Posterior cingulate gyrus (tissue), 11 donors: ENCODE measurements around the gene CNTNAP2.
A peak's percentile ranks its signal among the peaks of the same experiment; 100 is the strongest.

Experiments used
- DNase-seq, 10 donors: peaks; one replicate each; pipeline versions ENCODE4 v3.0.0 to v3.0.0-alpha.2; 2020 to 2021; ENCODE audit warnings: mixed read lengths in 3 of 10
- intact Hi-C: fragments of 100-400 bp; cut with DNase I; formaldehyde crosslinking; loops from one replicate; pipeline ENCODE4 v1.15.1; 2023

CNTNAP2 gene

DNA sequence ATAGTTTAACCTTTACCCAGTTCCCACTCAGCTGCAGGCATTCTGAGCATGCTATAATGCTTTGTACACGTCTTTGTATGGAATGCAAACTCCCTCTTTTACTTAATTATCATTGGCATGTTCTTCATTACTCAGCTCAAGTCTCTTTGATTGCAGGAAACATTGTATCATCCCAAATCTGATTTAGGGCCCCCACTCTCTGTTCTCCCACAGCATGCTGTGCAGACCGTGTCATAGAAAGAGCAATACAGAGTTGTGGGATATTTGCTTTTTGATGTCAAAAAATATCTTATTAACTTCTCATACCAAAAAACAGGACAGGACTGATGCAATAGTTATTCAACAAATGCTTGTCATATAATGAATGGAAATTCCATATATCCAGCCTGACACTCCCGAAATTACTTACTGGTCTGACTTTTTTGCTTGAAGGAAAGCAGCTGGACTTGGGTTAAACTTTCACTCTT lies 1392.5 kb downstream of the CNTNAP2 start:
- intact Hi-C loops: no loop called here
- no peak for DNase-seq

DNA sequence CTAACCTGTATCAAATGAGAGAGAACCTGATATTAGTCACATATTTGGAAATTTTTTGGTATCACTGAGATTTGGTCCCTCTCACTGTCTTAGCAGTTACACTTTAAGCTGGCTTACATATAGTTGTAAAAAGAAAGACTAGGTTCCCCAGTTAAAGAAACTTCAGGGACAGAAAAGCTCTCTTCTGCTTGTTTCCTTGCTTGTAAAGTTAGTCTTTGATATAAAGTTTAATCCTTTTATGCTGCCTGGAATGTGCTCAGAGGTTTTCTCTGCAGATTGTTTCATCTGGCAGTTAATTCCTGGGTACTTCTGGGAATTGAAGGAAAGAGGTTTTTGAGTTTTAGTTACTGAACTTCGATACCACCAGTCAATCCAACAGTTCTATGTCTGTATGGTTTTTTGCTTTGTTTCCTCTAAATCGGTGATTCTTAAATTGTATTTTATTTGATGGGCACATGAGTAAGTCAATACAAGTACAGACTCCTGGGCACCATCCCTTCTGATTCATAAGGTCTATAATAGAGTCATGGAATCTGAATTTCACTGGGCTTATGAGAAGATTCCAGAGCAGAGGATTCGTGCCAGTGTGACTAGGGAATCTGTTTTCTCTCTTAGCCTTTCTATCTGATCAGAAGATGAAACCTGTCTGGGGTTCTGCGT lies 1393.1 kb downstream of the CNTNAP2 start:
- DNase-seq: no peak
- intact Hi-C loops: no loop called here

DNA sequence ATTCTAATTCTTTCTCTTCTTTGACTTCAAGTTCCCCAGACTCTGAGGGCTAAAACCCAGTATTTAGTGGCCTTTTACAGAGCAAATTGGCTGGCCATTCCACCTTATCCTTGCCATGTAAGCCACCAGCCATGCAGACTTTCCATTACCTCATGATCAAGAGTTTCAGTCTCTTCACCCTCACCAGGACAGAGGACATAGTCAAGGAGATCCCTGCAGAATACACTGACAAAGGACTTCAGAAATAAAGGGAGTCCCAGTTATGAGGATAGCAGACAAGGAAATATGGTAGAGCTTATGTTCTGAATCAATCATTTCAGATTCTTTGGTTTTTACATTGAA lies 1393.6 kb downstream of the CNTNAP2 start:
- intact Hi-C loops: no loop called here
- no peak for DNase-seq

DNA sequence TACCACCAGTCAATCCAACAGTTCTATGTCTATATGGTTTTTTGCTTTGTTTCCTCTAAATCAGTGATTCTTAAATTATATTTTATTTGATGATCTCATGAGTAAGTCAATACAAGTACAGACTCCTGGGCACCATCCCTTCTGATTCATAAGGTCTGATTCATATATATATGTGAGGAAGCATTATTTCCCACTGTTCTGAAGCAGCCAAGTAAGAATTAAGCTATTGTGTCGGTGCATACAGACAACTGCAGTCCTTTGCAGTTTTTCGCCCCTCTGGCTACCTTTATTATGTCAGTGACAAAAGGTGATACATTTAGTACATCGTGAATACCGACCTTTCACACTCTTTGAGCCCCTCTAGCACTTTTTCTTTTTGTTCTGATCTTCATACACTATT lies 1394.3 kb downstream of the CNTNAP2 start:
- intact Hi-C loops: no loop called here
- DNase-seq: no peak

DNA sequence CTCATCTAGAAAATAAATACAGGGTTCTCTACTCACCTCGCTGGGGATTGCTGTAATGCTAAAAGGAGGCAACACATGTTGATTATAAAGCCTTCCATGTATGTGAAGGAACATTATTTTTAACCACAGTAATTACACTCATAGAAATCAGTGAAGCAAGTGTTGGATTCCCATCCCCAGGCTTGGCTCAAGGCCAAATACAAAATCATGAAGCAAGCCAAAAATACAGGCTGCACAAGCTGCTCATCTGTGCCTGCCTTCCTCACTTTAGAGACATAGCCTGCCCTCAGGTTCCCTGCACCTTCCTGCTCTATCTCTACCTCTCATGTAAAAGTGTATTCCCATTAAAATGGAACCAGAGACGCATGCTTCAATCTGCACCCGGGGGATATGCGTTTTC lies 1396.8 kb downstream of the CNTNAP2 start:
- intact Hi-C loops: no loop called here
- DNase-seq: peak in 1 of 10 donors; percentile 65

DNA sequence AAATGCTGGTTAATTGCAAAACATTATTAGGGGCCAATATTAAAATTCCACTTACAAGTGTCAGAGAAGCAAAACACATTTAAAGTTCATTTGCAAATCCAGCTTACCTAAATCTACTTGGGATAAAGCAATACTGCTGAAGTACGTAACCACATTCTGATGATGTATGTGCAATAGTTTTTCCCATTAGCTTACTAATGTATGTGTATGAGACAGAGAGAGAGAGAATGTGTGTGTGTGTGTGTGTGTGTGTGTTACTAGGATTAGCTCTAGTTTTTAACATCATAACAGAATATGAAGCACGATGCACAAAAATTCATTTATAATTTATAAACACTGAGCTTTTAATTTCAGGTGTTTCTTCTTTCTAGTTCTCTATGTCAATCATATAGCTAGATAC lies 1399.8 kb downstream of the CNTNAP2 start:
- intact Hi-C loops: no loop called here
- no peak for DNase-seq

DNA sequence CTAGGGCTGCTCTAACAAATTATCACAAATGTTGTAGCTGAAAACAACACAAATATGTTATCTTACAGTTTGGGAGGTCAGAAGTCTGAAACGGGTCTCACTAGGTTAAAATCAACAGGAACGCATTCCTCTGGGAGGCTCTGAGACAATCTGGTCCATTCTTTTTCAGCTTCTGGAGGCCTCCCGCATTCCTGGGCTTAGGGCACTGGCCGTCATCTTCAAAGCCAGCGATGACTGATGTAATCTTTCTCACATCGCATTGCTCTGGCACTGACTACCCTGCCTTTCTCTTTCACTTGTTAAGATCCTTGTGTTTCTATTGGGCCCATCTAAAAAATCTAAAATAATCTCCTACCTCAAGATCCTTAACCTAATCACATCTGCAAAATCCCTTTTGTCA lies 1402.5 kb downstream of the CNTNAP2 start:
- no peak for DNase-seq
- intact Hi-C loops: no loop called here

DNA sequence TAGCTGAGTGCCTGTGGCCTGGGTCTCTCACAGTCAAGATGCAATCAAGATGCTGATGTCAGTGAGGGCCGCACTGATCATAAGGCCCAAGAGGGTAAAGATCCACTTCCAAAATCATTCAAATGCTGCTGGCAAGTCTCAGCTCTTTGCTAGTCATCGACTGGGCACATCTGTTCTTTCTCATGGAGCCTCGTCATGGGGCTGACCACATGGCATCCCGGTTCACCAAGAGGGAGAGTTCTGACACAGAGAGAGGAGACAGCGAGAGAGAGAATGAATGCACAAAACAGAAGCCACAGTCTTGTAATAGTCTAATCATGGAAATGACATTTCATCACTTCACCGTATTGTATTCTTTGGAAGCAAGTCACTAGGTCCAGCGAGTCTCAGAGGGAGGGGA lies 1406.5 kb downstream of the CNTNAP2 start:
- intact Hi-C loops: no loop called here
- no peak for DNase-seq

DNA sequence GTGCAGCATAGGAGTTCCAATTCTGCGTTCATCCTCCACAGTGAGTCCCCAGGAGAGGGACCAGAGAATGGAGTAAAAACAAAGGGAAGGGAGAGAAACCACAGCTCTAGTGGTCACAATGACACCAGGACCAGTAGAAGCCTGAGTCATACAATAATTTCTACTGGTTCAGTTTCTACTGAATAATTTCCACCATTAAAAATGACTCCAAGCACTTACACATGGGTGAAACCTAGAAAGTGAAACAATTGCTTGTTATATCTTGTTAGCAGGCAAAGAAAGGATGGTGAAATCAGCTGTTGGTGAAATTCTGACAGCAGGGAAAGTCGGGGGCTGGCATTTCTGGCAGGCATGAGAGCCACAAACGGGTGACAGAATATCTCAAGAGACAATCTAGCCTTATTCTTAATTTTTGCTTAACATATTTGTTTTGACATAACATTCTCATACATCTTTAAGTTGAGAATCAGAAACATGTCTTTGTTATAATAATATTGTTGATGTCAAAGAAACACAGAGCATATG lies 1408.2 kb downstream of the CNTNAP2 start:
- intact Hi-C loops: no loop called here
- DNase-seq: no peak

DNA sequence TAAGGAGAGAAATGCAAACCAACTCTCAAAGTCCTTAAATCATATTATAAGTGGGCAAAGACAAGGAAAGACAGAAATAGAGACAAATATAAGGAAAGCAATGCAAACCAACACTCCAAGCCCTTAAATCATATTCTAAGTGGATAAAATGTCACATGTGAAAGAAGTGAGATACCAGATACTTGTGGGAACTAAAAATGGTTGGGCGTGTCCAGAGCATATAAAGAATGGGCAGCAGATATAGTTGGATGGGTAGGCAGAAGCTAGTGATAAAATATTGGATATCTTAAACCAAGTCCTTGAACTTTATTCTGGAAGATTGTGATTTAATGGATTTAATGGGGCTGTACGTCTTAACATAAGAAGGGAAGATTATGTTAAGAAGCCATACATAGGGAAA lies 1408.7 kb downstream of the CNTNAP2 start:
- intact Hi-C loops: no loop called here
- DNase-seq: no peak

DNA sequence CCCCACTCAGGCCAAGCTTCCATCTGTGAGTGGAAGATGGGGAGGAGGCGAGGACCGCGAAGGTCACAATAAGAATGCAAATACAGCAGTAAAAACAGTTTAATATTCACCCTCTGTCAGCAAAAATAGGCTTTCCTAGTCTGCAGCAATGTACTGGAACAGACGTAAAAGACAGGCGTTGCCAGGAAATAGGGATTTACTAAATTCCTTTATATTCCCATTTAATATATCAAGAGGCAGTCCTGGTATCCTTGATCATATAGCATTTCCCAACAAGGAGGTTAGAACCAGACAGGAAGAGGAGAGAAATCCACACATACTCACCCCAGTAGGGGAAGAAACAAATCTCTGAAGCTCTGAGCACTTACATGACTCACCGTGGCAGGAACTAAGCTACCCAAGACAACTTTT lies 1419.1 kb downstream of the CNTNAP2 start:
- no peak for DNase-seq
- intact Hi-C loops: no loop called here

DNA sequence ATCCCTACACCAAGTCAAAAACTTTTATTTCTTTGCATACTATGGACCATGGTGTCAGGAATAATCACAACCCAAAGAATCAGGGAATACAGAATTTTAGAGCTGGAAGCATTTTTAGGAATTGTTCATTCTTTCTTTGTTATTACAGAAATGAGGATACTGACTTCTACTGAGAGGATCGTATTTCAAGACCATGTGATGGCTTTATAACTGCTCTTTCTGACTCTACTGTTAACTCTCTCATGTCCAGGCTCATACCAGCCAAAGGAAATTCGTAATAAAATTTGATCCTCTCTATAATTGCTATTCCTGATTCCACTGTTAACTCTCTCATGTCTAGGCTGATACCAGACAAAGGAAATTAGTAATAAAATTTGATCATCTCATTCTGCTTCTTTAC lies 1423.1 kb downstream of the CNTNAP2 start:
- intact Hi-C loops: no loop called here

DNA sequence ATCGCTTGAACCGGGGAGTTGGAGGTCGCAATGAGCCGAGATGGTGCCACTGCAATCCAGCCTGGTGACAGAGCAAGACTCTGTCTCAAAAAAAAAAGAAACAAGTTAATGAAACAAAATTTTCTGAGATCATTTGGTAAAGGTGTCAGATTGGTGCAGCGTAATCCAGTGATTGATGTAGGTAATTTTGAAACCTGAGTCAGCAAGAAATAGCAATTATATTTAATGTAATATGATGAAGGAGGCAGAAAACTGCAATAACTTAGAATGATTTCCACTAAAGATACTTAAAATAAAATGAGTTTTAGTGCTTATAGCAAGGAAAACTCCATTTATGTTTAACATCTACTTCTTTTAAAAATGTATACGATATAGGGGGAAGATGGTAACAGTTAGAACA lies 1424.1 kb downstream of the CNTNAP2 start:
- no peak for DNase-seq
- intact Hi-C loops: no loop called here

More for the DNA sequence above, 1423.1 kb downstream of the CNTNAP2 start:
- DNase-seq: no peak

DNA sequence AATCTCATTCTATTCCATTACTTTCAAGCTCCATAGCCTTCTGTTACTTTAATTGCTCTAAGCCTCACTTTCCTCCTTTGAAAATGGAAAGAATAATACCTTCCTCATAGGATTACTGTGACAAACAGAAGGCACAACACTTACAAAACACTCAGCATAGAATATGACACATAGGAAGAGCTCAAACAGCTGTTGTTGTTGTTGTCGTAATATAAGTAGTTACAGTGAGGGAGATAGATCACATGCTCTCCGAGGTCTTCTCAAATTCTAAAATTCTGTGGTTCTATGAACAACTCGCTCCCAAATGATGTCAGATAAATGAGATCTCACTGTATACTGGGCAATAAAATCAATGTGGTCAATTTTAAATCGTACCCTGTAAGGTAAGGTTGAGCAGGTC lies 1424.7 kb downstream of the CNTNAP2 start:
- intact Hi-C loops: no loop called here
- no peak for DNase-seq

DNA sequence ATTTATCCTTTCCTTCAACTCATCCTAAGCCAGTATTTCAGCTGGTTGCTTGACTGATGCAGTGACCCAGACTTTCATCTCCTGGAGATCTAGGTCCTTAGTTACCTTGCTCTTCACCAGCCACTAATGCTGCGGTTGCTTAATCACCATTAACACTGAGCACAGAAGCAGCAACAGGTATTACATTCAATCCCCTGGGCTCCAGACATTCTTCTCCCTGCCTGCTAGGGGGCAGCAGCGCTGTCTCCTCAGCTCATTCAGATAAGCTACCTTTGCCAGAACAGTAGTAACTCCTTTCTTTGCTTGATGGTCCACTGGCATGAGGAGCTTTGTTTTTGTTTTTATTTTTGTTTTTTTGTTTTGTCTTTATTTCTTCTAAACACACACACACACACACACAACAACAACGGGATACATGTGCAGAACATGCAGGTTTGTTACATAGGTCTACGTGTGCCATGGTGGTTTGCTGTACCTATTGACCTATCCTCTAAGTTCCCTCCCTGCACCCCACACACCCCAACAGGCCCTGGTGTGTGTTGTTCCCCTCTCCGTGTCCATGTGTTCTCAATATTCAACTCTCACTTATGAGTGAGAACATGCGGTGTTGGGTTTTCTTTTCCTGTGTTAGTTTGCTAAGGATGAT lies 1430.8 kb downstream of the CNTNAP2 start:
- DNase-seq: peak in 1 of 10 donors; percentile 26
- intact Hi-C loops: no loop called here

DNA sequence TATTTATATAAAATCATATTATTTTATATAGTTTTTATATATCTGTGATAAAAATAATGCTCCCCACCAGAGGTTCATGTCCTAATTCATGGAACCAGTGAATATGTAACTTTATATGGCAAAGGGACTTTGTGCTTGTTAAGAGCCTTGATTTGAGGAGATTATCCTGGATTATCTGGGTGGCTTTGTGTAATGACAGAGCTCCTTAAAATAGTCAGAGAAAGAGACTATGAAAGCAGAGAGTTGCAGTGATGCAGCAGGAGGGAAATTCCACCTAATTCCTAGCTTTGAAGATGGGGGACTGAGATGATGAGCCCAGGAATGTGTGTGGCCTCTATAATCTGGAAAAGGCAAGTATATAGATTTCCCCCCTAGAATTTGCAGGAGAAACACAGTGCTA lies 1439.7 kb downstream of the CNTNAP2 start:
- DNase-seq: no peak
- intact Hi-C loops: no loop called here

DNA sequence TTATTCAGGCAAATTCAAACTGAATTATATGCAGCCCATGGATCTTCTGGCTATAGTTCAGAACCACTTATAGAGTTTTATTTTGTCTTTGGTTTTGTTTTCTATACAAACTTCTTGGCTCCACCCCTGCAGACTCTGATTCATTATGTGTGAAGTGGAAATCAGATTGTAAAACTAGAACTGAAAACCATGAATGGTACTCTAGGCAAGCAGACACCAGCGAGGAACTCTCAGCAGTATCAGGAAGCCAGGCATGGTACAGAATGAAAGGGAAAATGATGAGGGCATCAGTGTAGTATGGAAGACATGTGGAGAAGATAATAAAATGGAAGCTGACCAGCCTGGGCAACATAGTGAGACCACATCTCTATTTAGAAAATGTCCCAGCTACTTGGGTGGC lies 1447.1 kb downstream of the CNTNAP2 start:
- intact Hi-C loops: no loop called here
- no peak for DNase-seq

DNA sequence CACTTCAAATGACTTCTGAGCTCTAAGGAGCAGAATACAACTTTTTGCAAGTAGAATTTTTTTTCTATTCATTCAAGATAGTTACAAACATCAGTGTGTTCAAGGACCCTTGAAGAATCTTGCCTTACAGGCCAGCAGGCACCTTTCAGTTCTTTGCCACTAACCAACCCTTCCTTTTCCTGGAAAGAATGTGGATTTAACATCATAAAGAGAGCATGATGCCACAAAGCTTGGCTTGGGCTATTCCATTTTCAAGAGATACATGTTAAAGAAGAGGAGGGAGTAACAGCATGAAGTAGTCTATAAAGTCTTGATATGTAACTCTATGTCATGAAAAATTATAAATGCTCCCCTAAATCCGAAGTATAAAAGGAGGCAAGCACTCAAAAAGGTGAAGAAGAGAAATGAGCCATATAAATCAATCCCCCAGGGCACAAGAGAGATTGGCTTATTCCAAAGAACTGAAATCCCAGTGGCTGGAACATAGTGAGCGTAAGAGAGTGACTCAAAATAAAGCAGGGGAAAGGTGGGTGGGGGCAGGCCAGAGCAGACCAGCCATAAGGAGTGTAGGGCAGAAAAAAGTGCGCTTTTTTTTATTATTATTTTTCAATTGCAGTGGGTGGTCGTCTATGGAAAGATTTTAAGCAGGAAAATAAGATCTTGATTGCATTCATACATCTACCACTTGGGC lies 1448.3 kb downstream of the CNTNAP2 start:
- DNase-seq: no peak
- intact Hi-C loops: no loop called here

DNA sequence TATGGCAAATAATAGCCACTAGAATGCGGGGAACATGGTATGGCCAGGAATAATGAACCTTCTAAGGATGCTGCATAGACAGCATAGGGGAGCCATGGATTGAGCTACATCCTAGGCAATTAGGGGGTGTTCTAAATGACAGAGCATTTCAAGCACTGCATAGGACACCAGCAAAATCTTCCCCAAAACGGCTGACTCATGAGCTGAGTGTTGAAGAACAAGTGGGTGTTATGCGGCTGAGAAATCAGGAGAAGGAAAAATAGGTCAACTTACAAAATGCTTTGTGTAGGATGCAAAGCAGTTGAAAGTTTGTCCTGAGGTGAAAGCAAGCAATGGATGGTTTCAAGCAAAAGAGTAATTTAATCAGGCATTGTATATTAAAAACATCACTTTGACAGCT lies 1450.4 kb downstream of the CNTNAP2 start:
- intact Hi-C loops: no loop called here
- DNase-seq: peak in 2 of 10 donors; percentile 13 to 14

DNA sequence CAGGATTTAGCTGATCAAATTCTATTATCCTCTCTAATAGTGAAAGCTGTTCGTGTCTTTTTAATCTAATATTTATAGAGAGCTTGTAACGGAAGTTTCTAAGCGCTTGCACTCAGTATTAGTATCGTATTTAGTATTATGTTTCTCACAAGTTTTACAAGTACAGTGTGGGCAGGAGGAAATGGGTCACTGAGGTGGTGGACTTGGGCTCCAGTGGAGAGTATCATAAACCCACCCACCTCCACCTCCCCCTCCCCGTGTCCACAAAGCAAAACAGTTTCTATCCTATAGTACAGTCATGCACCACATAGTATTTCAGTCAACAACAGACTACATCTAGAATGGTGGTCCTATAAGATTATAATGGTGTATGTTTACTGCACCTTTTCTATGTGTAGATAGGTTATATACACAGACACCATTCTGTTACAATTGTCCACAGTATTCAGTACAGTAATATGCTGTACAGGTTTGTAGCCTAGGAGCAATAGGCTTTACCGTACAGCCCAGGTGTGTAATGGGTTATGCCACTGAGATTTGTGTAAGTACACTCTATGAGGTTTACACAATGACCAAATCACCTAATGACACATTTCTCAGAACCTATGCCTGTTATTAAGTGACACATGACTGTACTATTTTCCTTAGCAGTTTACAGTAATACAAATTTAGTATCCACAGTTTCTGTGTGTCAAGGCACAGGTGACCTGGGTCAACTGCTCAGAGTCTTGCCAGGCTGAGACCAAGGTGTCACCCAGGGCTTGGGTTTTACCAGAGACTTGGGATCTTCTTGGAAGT lies 1452.7 kb downstream of the CNTNAP2 start:
- no peak for DNase-seq
- intact Hi-C loops: no loop called here

DNA sequence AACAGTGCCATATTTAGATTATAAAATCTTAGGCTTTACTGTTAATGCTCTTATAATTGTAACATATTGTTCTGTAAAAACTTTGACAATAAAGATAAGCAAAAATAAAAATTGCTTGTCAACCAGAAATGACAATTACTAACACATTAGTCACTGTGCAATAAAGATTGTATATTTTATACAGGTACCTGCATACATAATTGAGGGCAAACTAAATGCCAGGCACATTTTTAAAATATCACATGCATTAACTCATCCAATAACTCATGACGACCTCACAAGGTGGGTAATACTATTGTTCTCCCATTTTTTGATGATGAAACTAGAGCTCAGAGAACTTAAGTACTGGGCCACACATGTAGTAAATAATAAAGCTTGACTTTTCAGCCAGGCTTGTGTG lies 1453.8 kb downstream of the CNTNAP2 start:
- no peak for DNase-seq
- intact Hi-C loops: no loop called here
